Upper lobe of left lung (tissue), 4 donors: ENCODE data around the gene PNPLA7.
"Not testable (repeated sequence)": the region's sequence is repeated elsewhere in the genome, so short reads cannot be mapped to it uniquely, and the experiment has no call there.

Experiments used
- CTCF ChIP-seq, 6 experiments: fragments of 450-650 bp in 4 of 6; fragments of 200-600 bp in 2 of 6; sonication (generic) in 2 of 6; IDR thresholded peaks; one replicate each; pipeline ENCODE4 v1.5.1; 2016 to 2019; ENCODE audit warnings: antibody characterized with exemption in 6 of 6
- EP300 ChIP-seq, 4 donors: sonication (generic); formaldehyde crosslinking; IDR thresholded peaks; one replicate each; pipeline ENCODE4 v1.5.1; 2017; ENCODE audit warnings: antibody characterized with exemption in 4 of 4, control low read depth in 2 of 4
- POLR2A ChIP-seq, 4 donors: fragments of 450-650 bp; IDR thresholded peaks; one replicate each; pipeline ENCODE4 v1.5.1; 2016 to 2017; ENCODE audit warnings: antibody characterized with exemption in 4 of 4, mild to moderate bottlenecking in 2 of 4

- not testable (repeated sequence) for TF ChIP-seq POLR2A, CTCF, EP300 (IDR thresholded peaks at IDR 0.05)
Measured at GRCh38 chr9:137550958-137551263, 709 bp upstream of the PNPLA7 start.
